Gastroesophageal sphincter (tissue), 4 donors: ENCODE data around the gene CMTM7. TPM values are rescaled to one million over a fixed set of nuclear protein-coding genes. Genes with fewer than 3 reads are reported as not detected.
"Not testable (repeated sequence)": the region's sequence is repeated elsewhere in the genome, so short reads cannot be mapped to it uniquely, and the experiment has no call there.

Experiments used
- ATAC-seq: fragments of 150-250 bp; one replicate; pipeline ENCODE4 v1.9.1; 2016; ENCODE audit warnings: mild to moderate bottlenecking, moderate library complexity
- H3K27ac ChIP-seq, 4 donors: fragments of 200-600 bp; sonication (generic) in 3 of 4; 1 replicate in 3 of 4; 2 replicates in 1 of 4; pipeline ENCODE4 v1.5.1; 2016 to 2019
- H3K27me3 ChIP-seq: fragments of 200-600 bp; sonication (generic); one replicate; pipeline ENCODE4 v1.5.1; 2019
- H3K36me3 ChIP-seq, 2 donors: fragments of 200-600 bp; sonication (generic); one replicate each; pipeline ENCODE4 v1.5.1; 2019; ENCODE audit warnings: control low read depth in 1 of 2
- H3K4me1 ChIP-seq, 3 donors: fragments of 200-600 bp; sonication (generic); 1 replicate in 2 of 3; 2 replicates in 1 of 3; pipeline ENCODE4 v1.5.1; 2016 to 2019; ENCODE audit warnings: control low read depth in 2 of 3
- H3K4me3 ChIP-seq, 2 donors: fragments of 200-600 bp; sonication (generic); one replicate each; pipeline ENCODE4 v1.5.1; 2019; ENCODE audit warnings: mild to moderate bottlenecking in 1 of 2, moderate library complexity in 1 of 2
- H3K9me3 ChIP-seq, 3 donors: fragments of 200-600 bp; sonication (generic); one replicate each; pipeline ENCODE4 v1.5.1; 2017 to 2019; ENCODE audit warnings: control low read depth in 2 of 3
- EP300 ChIP-seq: sonication (generic); formaldehyde crosslinking; IDR thresholded peaks from one replicate; pipeline ENCODE4 v1.6.1; 2017; ENCODE audit warnings: antibody characterized with exemption, mild to moderate bottlenecking
- POLR2A ChIP-seq, 2 donors: fragments of 450-650 bp; IDR thresholded peaks; one replicate each; pipeline ENCODE4 v1.6.1; 2017; ENCODE audit warnings: antibody characterized with exemption in 2 of 2, mild to moderate bottlenecking in 2 of 2, moderate library complexity in 1 of 2
- POLR2AphosphoS5 ChIP-seq: sonication (generic); formaldehyde crosslinking; IDR thresholded peaks from one replicate; pipeline ENCODE4 v1.6.1; 2017; ENCODE audit warnings: antibody characterized with exemption
- WGBS, 2 donors: methylation state at CpG; one replicate each; pipeline ENCODE4 v1.1.5; 2018; ENCODE audit warnings: low coverage in 1 of 2; 5-methylcytosine and 5-hydroxymethylcytosine counted together
- total RNA-seq, 4 donors: library from RNA; depleted of rRNA; stranded (reverse); fragments of >200 nt; gene quantifications; one replicate each; pipeline ENCODE4 v1.1.0, GENCODE V29; 2016
- TF ChIP-seq, protein P1 (sequence below), 4 experiments: fragments of 200-600 bp in 2 of 4; fragments of 450-650 bp in 2 of 4; sonication (generic) in 1 of 4; IDR thresholded peaks; one replicate each; pipeline ENCODE4 v1.5.1; 2017 to 2019; ENCODE audit warnings: antibody characterized with exemption in 4 of 4, mild to moderate bottlenecking in 2 of 4, moderate library complexity in 2 of 4

CMTM7 gene
- total RNA-seq, 4 donors from 2014 or later, result 2.9 to 7.0 (median 6.5) TPM

DNA sequence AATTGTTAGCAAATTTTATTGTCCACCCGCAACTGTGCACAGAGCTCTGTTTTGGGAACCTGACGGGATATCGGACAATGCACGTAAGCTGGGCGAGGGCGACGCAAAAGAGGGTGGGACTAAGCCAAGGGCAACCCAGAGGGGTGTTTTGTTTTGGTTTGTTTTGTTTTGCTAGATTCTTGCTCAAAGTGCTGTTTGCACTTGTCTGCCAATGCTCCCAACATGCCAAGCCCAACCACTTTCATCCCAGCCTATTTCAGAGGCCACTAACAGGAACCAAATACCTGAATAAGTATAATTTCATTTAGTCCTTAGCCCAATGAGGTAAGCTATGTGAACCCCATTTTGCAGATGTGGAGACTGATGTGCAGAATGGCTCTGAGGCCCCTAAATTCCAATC lies 9.7 kb upstream of the CMTM7 start:
- Histone ChIP-seq H3K4me1 (no peaks in the 10 kb centered on the region), H3K4me3 (no peak overlapping the region), H3K36me3 (no peaks in the 10 kb centered on the region), H3K27ac (no peak overlapping the region), H3K27me3 (no peaks in the 10 kb centered on the region), H3K9me3 (no peaks in the 10 kb centered on the region)
- ATAC-seq, result no peak
- TF ChIP-seq POLR2A (IDR thresholded peaks at IDR 0.05) (no peak), EP300 (no peak), POLR2AphosphoS5 (no peak)
- TF ChIP-seq, protein P1, sequence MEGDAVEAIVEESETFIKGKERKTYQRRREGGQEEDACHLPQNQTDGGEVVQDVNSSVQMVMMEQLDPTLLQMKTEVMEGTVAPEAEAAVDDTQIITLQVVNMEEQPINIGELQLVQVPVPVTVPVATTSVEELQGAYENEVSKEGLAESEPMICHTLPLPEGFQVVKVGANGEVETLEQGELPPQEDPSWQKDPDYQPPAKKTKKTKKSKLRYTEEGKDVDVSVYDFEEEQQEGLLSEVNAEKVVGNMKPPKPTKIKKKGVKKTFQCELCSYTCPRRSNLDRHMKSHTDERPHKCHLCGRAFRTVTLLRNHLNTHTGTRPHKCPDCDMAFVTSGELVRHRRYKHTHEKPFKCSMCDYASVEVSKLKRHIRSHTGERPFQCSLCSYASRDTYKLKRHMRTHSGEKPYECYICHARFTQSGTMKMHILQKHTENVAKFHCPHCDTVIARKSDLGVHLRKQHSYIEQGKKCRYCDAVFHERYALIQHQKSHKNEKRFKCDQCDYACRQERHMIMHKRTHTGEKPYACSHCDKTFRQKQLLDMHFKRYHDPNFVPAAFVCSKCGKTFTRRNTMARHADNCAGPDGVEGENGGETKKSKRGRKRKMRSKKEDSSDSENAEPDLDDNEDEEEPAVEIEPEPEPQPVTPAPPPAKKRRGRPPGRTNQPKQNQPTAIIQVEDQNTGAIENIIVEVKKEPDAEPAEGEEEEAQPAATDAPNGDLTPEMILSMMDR (IDR thresholded peaks at IDR 0.05), result no peak
- WGBS, 2 donors, result 75 to 77% methylated on average over 7 of the region's 7 CpGs

DNA sequence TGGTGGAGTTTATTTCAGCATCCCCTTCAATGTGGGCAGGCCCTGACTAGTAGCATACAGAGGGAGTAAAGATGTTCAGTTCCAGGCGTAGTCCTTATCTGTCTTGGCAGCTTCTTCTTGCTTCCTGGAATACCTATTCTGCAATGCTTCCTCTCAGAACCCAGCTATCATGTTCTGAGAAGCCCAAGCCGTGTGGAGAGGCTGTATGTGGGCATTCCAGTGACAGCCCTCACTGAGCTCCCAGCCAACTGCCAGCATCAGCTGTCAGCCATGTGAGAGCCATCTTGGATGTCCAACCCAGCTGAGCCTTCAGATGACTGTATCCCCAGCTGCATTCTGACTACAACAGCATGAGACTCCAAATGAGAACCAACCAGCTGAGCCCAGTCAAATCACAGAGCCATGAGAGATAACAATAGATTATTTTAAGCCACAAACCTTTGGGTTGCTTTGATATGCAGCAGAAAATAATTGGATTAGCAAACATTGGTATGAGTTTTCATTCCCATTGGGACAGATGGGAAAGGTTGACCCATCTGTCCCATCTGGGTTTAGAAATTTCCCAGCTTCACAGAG lies 8.4 kb upstream of the CMTM7 start:
- no peak overlapping the region for H3K27ac ChIP-seq
- no peaks in the 10 kb centered on the region for H3K36me3 ChIP-seq
- ATAC-seq, result no peak
- no peak overlapping the region for H3K4me3 ChIP-seq
- H3K9me3 ChIP-seq, result no peaks in the 10 kb centered on the region
- 83% methylated on average over 1 of the region's 2 CpGs; no CpG with 5 or more reads in 1 of the 2 donors for WGBS, 2 donors
- no peak for TF ChIP-seq POLR2A (IDR thresholded peaks at IDR 0.05)
- TF ChIP-seq POLR2AphosphoS5, result no peak
- TF ChIP-seq, protein P1 (IDR thresholded peaks at IDR 0.05), result no peak
- TF ChIP-seq EP300, result no peak
- H3K27me3 ChIP-seq, result no peaks in the 10 kb centered on the region
- no peaks in the 10 kb centered on the region for H3K4me1 ChIP-seq

DNA sequence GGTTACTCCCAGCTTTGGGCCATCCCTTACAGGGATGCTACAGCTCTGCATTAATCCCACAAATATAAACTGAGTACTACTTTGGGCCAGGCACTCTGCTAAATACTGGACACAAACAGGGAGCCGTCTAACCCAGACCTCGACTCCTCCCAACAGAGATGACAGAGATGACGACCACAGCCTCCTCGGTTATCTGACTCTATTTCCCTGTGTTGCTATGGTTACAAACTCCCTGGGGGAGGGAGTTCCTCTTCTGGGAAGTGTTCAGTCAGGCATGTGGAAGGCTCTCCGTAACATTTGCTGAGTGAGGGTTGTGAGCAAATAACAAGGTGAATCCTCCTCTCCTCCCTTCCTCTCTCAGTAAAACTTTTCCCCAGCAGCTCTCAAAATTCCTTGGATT lies 6.7 kb upstream of the CMTM7 start:
- no peaks in the 10 kb centered on the region for H3K9me3 ChIP-seq
- ATAC-seq, result peak; percentile 60
- H3K4me3 ChIP-seq, result no peak overlapping the region
- H3K27me3 ChIP-seq, result no peaks in the 10 kb centered on the region
- no peak for TF ChIP-seq POLR2A (IDR thresholded peaks at IDR 0.05)
- TF ChIP-seq POLR2AphosphoS5, result no peak
- TF ChIP-seq EP300, result no peak
- TF ChIP-seq, protein P1 (IDR thresholded peaks at IDR 0.05), result no peak
- H3K36me3 ChIP-seq, result no peaks in the 10 kb centered on the region
- no peaks in the 10 kb centered on the region for H3K4me1 ChIP-seq
- 35 to 83% methylated on average over 1 to 4 of the region's 5 CpGs for WGBS, 2 donors
- H3K27ac ChIP-seq, result no peak overlapping the region

DNA sequence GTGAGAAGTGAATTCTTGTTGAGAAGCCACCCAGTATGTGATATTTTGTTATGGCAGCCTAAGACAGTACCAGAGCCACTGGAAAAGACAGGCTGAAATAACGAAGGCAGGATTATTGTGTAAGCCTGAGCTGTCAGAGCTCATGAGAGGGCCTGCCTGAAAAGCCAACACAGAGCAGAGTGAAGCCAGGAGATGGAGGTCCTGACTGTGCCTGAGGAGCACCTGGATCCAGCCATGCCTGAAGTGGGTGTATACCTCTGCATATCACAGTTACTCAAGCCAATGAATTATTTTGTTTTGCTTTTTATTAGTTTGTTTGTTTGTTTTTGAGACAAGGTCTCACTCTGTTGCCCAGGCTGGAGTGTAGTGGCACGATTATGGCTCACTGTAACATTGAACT lies 4.1 kb upstream of the CMTM7 start:
- ATAC-seq, result no peak
- Histone ChIP-seq H3K27me3 (no peaks in the 10 kb centered on the region), H3K4me3 (no peak overlapping the region), H3K4me1 (peaks cover 0 to 17% (median 0%) of the 10 kb centered on the region in 3 donors), H3K27ac (no peak overlapping the region), H3K9me3 (no peaks in the 10 kb centered on the region), H3K36me3 (no peaks in the 10 kb centered on the region)
- TF ChIP-seq EP300 (no peak), POLR2AphosphoS5 (no peak), POLR2A (IDR thresholded peaks at IDR 0.05) (no peak)
- TF ChIP-seq, protein P1 (IDR thresholded peaks at IDR 0.05), result no peak
- 100% methylated on average over 1 to 2 of the region's 2 CpGs for WGBS, 2 donors

DNA sequence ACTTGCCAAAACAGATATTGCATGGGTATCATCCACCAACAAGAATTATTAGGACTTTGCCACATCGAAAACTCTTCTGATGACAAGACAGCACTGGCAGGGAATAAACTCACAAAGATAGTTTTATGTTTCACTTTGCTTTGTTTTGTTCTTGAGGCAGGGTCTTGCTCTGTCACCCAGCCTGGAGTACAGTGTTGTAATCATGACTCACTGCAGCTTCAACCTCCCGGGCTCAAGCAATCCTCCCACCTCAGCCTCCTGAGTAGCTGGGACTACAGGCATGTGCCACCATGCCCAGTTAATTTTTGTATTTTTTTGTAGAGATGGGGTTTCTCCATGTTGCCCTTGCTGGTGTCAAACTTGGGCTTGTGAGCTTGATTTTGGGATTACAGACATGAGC lies 2.1 kb upstream of the CMTM7 start:
- ATAC-seq, H3K27ac ChIP-seq, H3K4me3 ChIP-seq, H3K36me3 ChIP-seq, H3K9me3 ChIP-seq, H3K27me3 ChIP-seq: not testable (repeated sequence)
- 90 to 100% methylated on average over 1 to 2 of the region's 2 CpGs for WGBS, 2 donors
- peaks cover 0 to 23% (median 0%) of the 10 kb centered on the region in 3 donors for H3K4me1 ChIP-seq
